Stimulated activated CD4-positive, alpha-beta T cell treated with anti-CD3 and anti-CD28 coated beads, TNF-alpha, amount 100 ng/mL, for 4 hours (primary cell): ENCODE results near the gene BUB1.
A peak's percentile ranks its signal among the peaks of the same experiment; 100 is the strongest.
"Not testable (repeated sequence)": the region's sequence is repeated elsewhere in the genome, so short reads cannot be mapped to it uniquely, and the experiment has no call there.

Experiments used
- DNase-seq, 3 experiments: peaks; one replicate each; pipeline ENCODE4 v3.0.0-alpha.2; 2020; ENCODE audit warnings: low read depth in 3 of 3

BUB1 gene

GRCh38 chr2:110655701-110656100 is 22.2 kb downstream of the BUB1 start:
- DNase-seq = no peak

DNA sequence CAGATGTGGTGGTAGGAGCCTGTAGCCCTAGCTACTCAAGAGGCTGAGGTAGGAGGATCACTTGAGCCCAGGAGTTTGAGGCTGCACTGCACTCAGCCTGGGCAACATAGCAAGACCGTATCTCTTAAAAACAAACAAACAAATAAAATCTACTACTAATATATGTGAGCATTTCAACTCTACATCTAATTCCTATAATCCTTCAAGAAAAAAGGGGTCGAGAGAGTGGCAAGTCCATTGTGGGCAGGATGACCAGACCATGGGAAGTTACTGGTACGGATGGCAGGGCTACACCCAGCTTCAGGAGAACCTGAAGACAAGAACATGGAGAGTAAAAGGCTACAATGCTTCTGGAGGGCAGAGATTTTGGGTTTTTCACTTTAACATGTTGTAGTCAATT is 24.0 kb downstream of the BUB1 start:
- no peak for DNase-seq

- DNase-seq = no peak
Measured at GRCh38 chr2:110650346-110650745, 27.5 kb downstream of the BUB1 start.

DNA sequence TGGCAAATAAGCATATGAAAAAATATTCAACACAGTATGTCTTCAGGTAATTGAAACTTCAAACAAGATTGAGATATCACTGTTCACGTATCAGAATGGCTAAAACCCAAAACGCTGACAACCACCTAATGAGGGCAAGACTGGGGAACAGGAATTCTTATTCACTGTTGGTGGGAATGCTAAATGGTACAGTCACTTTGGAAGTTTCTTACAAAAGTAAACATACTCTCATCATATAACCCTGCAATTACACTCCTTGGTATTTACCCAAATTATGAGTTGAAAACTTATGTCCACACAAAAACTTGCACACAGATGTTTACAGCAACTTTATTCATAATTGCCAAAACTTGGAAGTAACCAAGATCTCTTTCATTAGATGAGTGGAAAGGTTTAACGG is 30.1 kb downstream of the BUB1 start:
- no peak for DNase-seq

GRCh38 chr2:110645616-110646015 is 32.2 kb downstream of the BUB1 start:
- DNase-seq = no peak

GRCh38 chr2:110644357-110644756 is 33.5 kb downstream of the BUB1 start:
- DNase-seq = no peak

GRCh38 chr2:110642360-110642759 is 35.5 kb downstream of the BUB1 start:
- DNase-seq = no peak

DNA sequence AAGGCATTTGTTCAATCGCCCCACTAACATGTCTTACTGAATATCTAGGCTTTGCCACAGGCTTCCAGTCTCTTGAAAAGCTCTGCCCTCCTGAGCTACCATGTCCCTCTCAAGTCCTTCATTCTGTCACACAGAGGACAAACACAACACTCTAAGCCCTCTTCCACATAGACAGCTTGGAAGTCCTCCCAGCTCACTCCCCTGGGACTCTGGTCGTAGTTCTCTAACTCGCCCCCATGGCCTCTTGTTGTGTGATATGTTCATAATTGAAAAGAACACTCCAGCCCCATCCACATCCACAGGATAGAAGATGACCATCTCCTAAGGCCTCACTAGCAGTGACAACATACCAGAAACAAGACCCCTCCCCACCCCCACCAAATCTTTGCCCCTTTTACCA is 37.9 kb downstream of the BUB1 start:
- no peak for DNase-seq

GRCh38 chr2:110638952-110639695 is 38.7 kb downstream of the BUB1 start:
- DNase-seq = no peak

- no peak for DNase-seq
Measured at GRCh38 chr2:110638004-110638403, 39.9 kb downstream of the BUB1 start.

GRCh38 chr2:110637093-110637492 is 40.8 kb downstream of the BUB1 start:
- no peak for DNase-seq

DNA sequence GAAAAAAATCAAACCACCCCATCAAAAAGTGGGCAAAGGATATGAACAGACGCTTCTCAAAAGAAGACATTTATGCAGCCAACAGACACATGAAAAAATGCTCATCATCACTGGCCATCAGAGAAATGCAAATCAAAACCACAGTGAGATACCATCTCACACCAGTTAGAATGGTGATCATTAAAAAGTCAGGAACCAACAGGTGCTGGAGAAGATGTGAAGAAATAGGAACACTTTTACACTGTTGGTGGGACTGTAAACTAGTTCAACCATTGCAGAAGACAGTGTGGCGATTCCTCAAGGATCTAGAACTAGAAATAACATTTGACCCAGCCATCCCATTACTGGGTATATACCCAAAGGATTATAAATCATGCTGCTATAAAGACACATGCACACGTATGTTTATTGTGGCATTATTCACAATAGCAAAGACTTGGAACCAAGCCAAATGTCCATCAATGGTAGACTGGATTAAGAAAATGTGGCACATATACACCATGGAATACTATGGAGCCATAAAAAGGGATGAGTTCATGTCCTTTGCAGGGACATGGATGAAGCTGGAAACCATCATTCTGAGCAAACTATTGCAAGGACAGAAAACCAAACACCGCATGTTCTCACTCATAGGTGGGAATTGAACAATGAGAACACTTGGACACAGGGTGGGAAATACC is 41.8 kb downstream of the BUB1 start:
- DNase-seq = not testable (repeated sequence)

GRCh38 chr2:110627348-110627747 is 50.5 kb downstream of the BUB1 start:
- DNase-seq = not testable (repeated sequence)

GRCh38 chr2:110619326-110619939 is 58.4 kb downstream of the BUB1 start:
- not testable (repeated sequence) for DNase-seq

DNA sequence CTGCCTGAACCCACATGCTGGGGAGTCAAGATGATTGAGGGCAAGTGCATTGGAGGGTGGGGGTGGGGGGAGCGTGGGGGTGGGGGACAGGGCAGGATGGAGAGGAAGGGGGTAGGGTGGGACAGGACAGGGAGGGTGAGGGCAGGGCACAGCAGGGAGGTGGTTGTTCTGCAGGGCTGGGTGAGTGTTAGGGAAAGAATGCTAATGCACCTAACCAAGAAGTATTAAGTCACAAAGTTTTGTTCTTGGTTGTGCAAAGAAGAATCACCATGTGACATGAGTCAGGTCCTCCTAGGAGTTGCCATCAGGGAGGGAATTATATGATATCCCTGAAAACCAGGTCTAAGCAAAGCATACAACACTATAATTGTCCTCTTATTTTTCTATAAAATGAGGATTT is 63.9 kb downstream of the BUB1 start:
- DNase-seq = not testable (repeated sequence)

DNA sequence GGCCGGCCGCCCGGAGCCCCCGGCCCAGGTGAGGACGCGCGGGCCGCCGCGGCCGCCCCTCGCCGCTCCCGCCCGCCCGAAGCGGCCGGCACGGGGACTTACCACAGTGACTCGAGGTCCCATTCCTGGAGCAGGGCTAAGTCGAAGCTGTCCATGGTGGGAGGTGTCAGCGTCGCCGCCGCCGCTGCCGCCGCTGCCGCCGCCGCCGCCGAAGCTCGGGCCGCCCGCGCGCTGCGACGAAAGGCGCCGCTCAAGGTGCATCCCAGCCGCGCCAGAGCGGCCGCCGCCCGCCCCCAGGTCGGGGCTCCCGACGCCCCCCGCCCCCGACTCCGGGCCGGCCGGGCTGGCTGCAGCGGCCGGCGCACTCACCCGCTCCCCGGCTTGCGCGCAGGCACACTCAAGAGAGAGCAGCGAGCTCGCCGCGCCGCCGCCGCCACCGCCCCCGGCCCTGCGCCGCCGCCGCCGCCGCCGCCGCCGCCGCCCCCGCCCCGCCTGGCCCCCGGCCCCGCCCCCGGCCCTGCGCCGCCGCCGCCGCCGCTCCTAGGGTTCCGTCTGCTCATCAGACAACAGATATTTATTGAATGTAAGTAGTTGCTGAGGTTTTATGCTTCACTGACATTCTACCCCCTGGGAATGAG is 67.1 kb downstream of the BUB1 start:
- peak in 2 of 3 experiments; percentile 12 to 14 for DNase-seq

GRCh38 chr2:110609843-110610612 is 67.8 kb downstream of the BUB1 start:
- not testable (repeated sequence) for DNase-seq

- not testable (repeated sequence) for DNase-seq
Measured at GRCh38 chr2:110608788-110609502, 68.9 kb downstream of the BUB1 start.

DNA sequence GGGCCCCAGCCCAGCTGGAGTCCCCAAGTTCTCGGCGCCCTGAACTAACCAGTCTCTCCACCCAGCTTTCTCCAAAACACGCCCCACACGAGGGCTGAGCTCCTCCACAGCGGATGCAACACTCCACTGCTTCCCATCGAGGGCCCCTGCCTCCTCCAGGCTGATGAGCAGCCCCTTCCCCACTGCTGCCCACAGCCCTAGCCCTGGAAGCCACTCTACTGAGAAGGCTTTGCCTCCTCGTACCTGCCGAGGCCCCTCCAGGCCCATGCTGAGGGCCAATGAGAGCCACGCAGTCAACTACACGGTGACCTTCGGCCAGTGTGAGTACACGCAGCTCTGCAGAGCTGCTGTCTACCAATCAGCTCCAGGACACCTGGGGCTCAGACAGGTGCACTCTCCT is 72.8 kb downstream of the BUB1 start:
- DNase-seq = not testable (repeated sequence)

- DNase-seq = not testable (repeated sequence)
Measured at GRCh38 chr2:110603917-110604591, 73.8 kb downstream of the BUB1 start.
